ENCODE data around the gene ODAD4.

Gene ODAD4

GRCh38 chr17:41972571-41973407 is 42.4 kb downstream of the ODAD4 start:
- FAIRE-seq, result no peak

- no peak for FAIRE-seq
These were observed 43.0 kb downstream of the ODAD4 start for GRCh38 chr17:41973408-41973811.

GRCh38 chr17:41974031-41974430 is 43.6 kb downstream of the ODAD4 start:
- FAIRE-seq, result no peak

- no peak for FAIRE-seq
These were observed 44.2 kb downstream of the ODAD4 start for GRCh38 chr17:41974658-41975057.

GRCh38 chr17:41975099-41976083 is 45.0 kb downstream of the ODAD4 start:
- no peak for FAIRE-seq

- FAIRE-seq, result no peak
These were observed 45.8 kb downstream of the ODAD4 start for GRCh38 chr17:41976142-41976768.

- FAIRE-seq, result no peak
These were observed 47.6 kb downstream of the ODAD4 start for GRCh38 chr17:41977991-41978390.

- FAIRE-seq, result no peak
These were observed 51.8 kb downstream of the ODAD4 start for GRCh38 chr17:41982026-41982760.

- no peak for FAIRE-seq
These were observed 54.0 kb downstream of the ODAD4 start for GRCh38 chr17:41984454-41984853.

- FAIRE-seq, result no peak
These were observed 55.5 kb downstream of the ODAD4 start for GRCh38 chr17:41985919-41986318.

GRCh38 chr17:41986634-41987033 is 56.2 kb downstream of the ODAD4 start:
- no peak for FAIRE-seq

- no peak for FAIRE-seq
These were observed 57.2 kb downstream of the ODAD4 start for GRCh38 chr17:41987642-41988041.

GRCh38 chr17:41988418-41988817 is 58.0 kb downstream of the ODAD4 start:
- FAIRE-seq, result no peak

- FAIRE-seq, result no peak
These were observed 59.4 kb downstream of the ODAD4 start for GRCh38 chr17:41989702-41990419.

- no peak for FAIRE-seq
These were observed 62.2 kb downstream of the ODAD4 start for GRCh38 chr17:41992576-41992975.

GRCh38 chr17:41996855-41997164 is 66.4 kb downstream of the ODAD4 start:
- no peak for FAIRE-seq

GRCh38 chr17:41998497-41998896 is 68.1 kb downstream of the ODAD4 start:
- no peak for FAIRE-seq

- FAIRE-seq, result no peak
These were observed 70.2 kb downstream of the ODAD4 start for GRCh38 chr17:42000413-42001133.

GRCh38 chr17:42001729-42002128 is 71.3 kb downstream of the ODAD4 start:
- FAIRE-seq, result no peak

- FAIRE-seq, result no peak
These were observed 71.9 kb downstream of the ODAD4 start for GRCh38 chr17:42002175-42002791.

GRCh38 chr17:42002792-42003301 is 72.4 kb downstream of the ODAD4 start:
- no peak for FAIRE-seq
